GM12878 (cell line): ENCODE data around the gene GCNT4. TPM values are rescaled to one million over a fixed set of nuclear protein-coding genes. Genes with fewer than 3 reads are reported as not detected.

Experiments used
- ATAC-seq: fragments of 200-7000 bp; cut with Tn5 transposase; 3 replicates; pipeline ENCODE4 v1.9.1; 2020; ENCODE audit warnings: mild to moderate bottlenecking, moderate library complexity
- BruUV-seq: library from RNA; stranded (reverse); fragments of 400-500 nt; replicated peaks from 2 replicates; lab custom pipeline; 2021; lab: Mats Ljungman, UMichigan
- CTCF ChIA-PET: fragments of 300-600 bp; sonication (Branson Sonifier 250); formaldehyde crosslinking; extraction: SDS; loops from one replicate; lab custom pipeline; 2021; ENCODE audit warnings: inconsistent platforms; lab: Yijun Ruan, JAX
- POLR2A ChIA-PET: fragments of 350-600 bp; formaldehyde crosslinking; extraction: SDS; loops from one replicate; lab custom pipeline; 2021; ENCODE audit warnings: inconsistent platforms; lab: Charles Lee
- RAD21 ChIA-PET: fragments of 300-600 bp; sonication (Branson Sonifier 250); formaldehyde crosslinking; loops from one replicate; lab custom pipeline; 2023; ENCODE audit warnings: antibody characterized with exemption; ENCODE audit not compliant: unreplicated experiment; lab: Charles Lee
- SMC1A ChIA-PET: fragments of 300-600 bp; sonication (Branson Sonifier 250); formaldehyde crosslinking; loops from one replicate; lab custom pipeline; 2023; ENCODE audit not compliant: unreplicated experiment, uncharacterized antibody; lab: Charles Lee
- DNase-seq: peaks from one replicate; pipeline ENCODE4 v3.0.0-alpha.2; 2011; ENCODE audit warnings: low read depth, low spot score
- FAIRE-seq: peaks from 3 replicates; lab custom pipeline; 2011; peaks lifted over from hg19 to GRCh38; lab: Jason Lieb, UNC
- H2AFZ ChIP-seq: 2 replicates; pipeline ENCODE4 v1.6.0; 2011; ENCODE audit warnings: low read depth, low read length, control low read depth; ENCODE audit not compliant: control insufficient read depth
- H3K27ac ChIP-seq: 2 replicates; pipeline ENCODE4 v1.5.1; 2011; ENCODE audit warnings: control low read depth; ENCODE audit not compliant: control insufficient read depth, insufficient read depth
- H3K27me3 ChIP-seq, 2 experiments: replicated peaks in 1 of 2; 2 replicates each; pipeline versions ENCODE4 v1.6.0 to v1.6.1; 2011; ENCODE audit warnings: low read length in 1 of 2; ENCODE audit not compliant: control insufficient read depth in 2 of 2, insufficient read depth in 2 of 2
- H3K36me3 ChIP-seq, 2 experiments: 2 replicates each; pipeline ENCODE4 v1.5.1; 2011; ENCODE audit warnings: low read length in 1 of 2; ENCODE audit not compliant: control insufficient read depth in 2 of 2, insufficient read depth in 2 of 2
- H3K4me1 ChIP-seq: 2 replicates; pipeline ENCODE4 v1.6.1; 2011; ENCODE audit warnings: mild to moderate bottlenecking, low read length, moderate library complexity, mixed read lengths; ENCODE audit not compliant: control insufficient read depth, insufficient read depth
- H3K4me2 ChIP-seq: 2 replicates; pipeline ENCODE4 v1.6.0; 2011; ENCODE audit warnings: control low read depth; ENCODE audit not compliant: control insufficient read depth, insufficient read depth
- H3K4me3 ChIP-seq: fragments of 200-600 bp; sonication (generic); 2 replicates; pipeline ENCODE4 v1.5.1; 2016
- H3K79me2 ChIP-seq: 2 replicates; pipeline ENCODE4 v1.6.0; 2011; ENCODE audit warnings: low read length; ENCODE audit not compliant: control insufficient read depth, insufficient read depth
- H3K9ac ChIP-seq: 2 replicates; pipeline ENCODE4 v1.8.0; 2011; ENCODE audit warnings: low read length, control low read depth, mixed read lengths; ENCODE audit not compliant: control insufficient read depth, insufficient read depth
- H3K9me3 ChIP-seq: replicated peaks from 3 replicates; pipeline ENCODE4 v1.5.1; 2011; ENCODE audit warnings: mild to moderate bottlenecking, low read length; ENCODE audit not compliant: control insufficient read depth, insufficient read depth
- H4K20me1 ChIP-seq: 2 replicates; pipeline ENCODE4 v1.6.0; 2011; ENCODE audit not compliant: control insufficient read depth, insufficient read depth
- BCLAF1 ChIP-seq: fragments of 450-650 bp; IDR thresholded peaks from 2 replicates; pipeline ENCODE4 v1.6.1; 2017; ENCODE audit warnings: antibody characterized with exemption, mild to moderate bottlenecking, moderate library complexity
- BMI1 ChIP-seq: fragments of 450-650 bp; IDR thresholded peaks from 2 replicates; pipeline ENCODE4 v1.6.1; 2016; ENCODE audit warnings: mild to moderate bottlenecking, moderate library complexity, borderline replicate concordance
- CHD4 ChIP-seq: fragments of 200-600 bp; sonication (generic); IDR thresholded peaks from 2 replicates; pipeline ENCODE4 v1.6.1; 2016; ENCODE audit warnings: mild to moderate bottlenecking
- CREM ChIP-seq: IDR thresholded peaks from 2 replicates; pipeline ENCODE4 v1.6.1; 2014; ENCODE audit warnings: antibody characterized with exemption, low read depth
- E2F8 ChIP-seq: fragments of 450-650 bp; IDR thresholded peaks from 2 replicates; pipeline ENCODE4 v1.6.1; 2018; ENCODE audit warnings: mild to moderate bottlenecking, low read depth, moderate library complexity; ENCODE audit not compliant: partially characterized antibody
- E4F1 ChIP-seq: fragments of 450-650 bp; IDR thresholded peaks from 2 replicates; pipeline ENCODE4 v1.6.1; 2018; ENCODE audit warnings: borderline replicate concordance, mild to moderate bottlenecking; ENCODE audit not compliant: partially characterized antibody
- EED ChIP-seq: sonication (generic); IDR thresholded peaks from 2 replicates; pipeline ENCODE4 v1.6.1; 2016; ENCODE audit warnings: antibody characterized with exemption, low read depth
- ETV6 ChIP-seq, 2 experiments: fragments of 450-650 bp in 1 of 2; IDR thresholded peaks in 1 of 2; conservative IDR thresholded peaks in 1 of 2; 2 replicates each; pipeline ENCODE4 v1.6.1; 2014; ENCODE audit warnings: antibody characterized with exemption in 1 of 2, borderline replicate concordance in 1 of 2, low read depth in 1 of 2, mild to moderate bottlenecking in 1 of 2, moderate library complexity in 1 of 2
- GABPA ChIP-seq: IDR thresholded peaks from 2 replicates; pipeline ENCODE4 v1.6.1; 2014; ENCODE audit warnings: antibody characterized with exemption, low read depth, mild to moderate bottlenecking, inconsistent platforms
- NBN ChIP-seq: fragments of 450-650 bp; IDR thresholded peaks from 2 replicates; pipeline ENCODE4 v1.6.1; 2016
- NFYA ChIP-seq: IDR thresholded peaks from 2 replicates; pipeline ENCODE4 v1.6.1; 2011; ENCODE audit warnings: low read depth, mild to moderate bottlenecking, low read length, improper control_type of control experiment, borderline replicate concordance
- NFYB ChIP-seq: IDR thresholded peaks from 2 replicates; pipeline ENCODE4 v1.6.1; 2011; ENCODE audit warnings: low read depth, mild to moderate bottlenecking, low read length, improper control_type of control experiment, moderate library complexity; ENCODE audit not compliant: insufficient read depth
- RCOR1 ChIP-seq: conservative IDR thresholded peaks from 2 replicates; pipeline ENCODE4 v1.6.1; 2012; ENCODE audit warnings: low read depth, low read length, improper control_type of control experiment
- SMAD5 ChIP-seq: IDR thresholded peaks from 2 replicates; pipeline ENCODE4 v1.6.1; 2016; ENCODE audit warnings: antibody characterized with exemption, low read depth
- SPI1 ChIP-seq: IDR thresholded peaks from 2 replicates; pipeline ENCODE4 v1.6.1; 2011; ENCODE audit warnings: low read depth, mild to moderate bottlenecking, low read length, moderate library complexity, borderline replicate concordance; ENCODE audit not compliant: insufficient read depth
- TCF12 ChIP-seq: IDR thresholded peaks from 2 replicates; pipeline ENCODE4 v1.6.1; 2011; ENCODE audit warnings: low read depth, mild to moderate bottlenecking, low read length
- ZNF384 ChIP-seq: IDR thresholded peaks from 2 replicates; pipeline ENCODE4 v1.6.1; 2012; ENCODE audit warnings: low read depth, mild to moderate bottlenecking, low read length, improper control_type of control experiment, borderline replicate concordance
- ZSCAN29 ChIP-seq: fragments of 450-650 bp; IDR thresholded peaks from 2 replicates; pipeline ENCODE4 v1.6.1; 2017; ENCODE audit warnings: mild to moderate bottlenecking, moderate library complexity
- WGBS: methylation state at CpG from one replicate; pipeline ENCODE4 v1.1.6; 2016; ENCODE audit warnings: low lambda C conversion rate; ENCODE audit not compliant: insufficient replicate concordance, insufficient coverage; ENCODE audit errors: missing lambda C conversion rate; 5-methylcytosine and 5-hydroxymethylcytosine counted together
- in situ Hi-C: fragments of 300-500 bp; cut with MboI; formaldehyde crosslinking; loops from 9 replicates; pipeline ENCODE4 v1.14.3; 2018; ENCODE audit warnings: mixed read lengths
- intact Hi-C: fragments of 100-400 bp; cut with micrococcal nuclease; formaldehyde crosslinking; loops from one replicate; pipeline ENCODE4 v1.14.2; 2022; ENCODE audit not compliant: unreplicated experiment
- polyA plus RNA-seq, 11 experiments: library from polyadenylated mRNA; depleted of rRNA in 4 of 11; unstranded in 6 of 11; stranded (reverse) in 5 of 11; fragments of >200 nt; fragmentation: Nextera tagmentation in 4 of 11; fragmentation: Illumina TruSeq in 1 of 11; extraction: Ambion mirVana in 4 of 11; extraction: Trizol in 1 of 11; gene quantifications; 1 replicate in 1 of 11; 2 replicates in 10 of 11; pipeline versions ENCODE4 v1.2.1 to v1.2.3, GENCODE V29; 2011 to 2016; ENCODE audit warnings: inconsistent platforms in 2 of 11, missing spikeins in 2 of 11, low read depth in 1 of 11
- total RNA-seq, 4 experiments: library from RNA; depleted of rRNA in 3 of 4; stranded (reverse); fragments of >200 nt in 3 of 4; fragmentation: Illumina TruSeq in 1 of 4; extraction: Trizol in 1 of 4; gene quantifications; 2 replicates each; pipeline versions ENCODE4 v1.2.1 to v1.2.3, GENCODE V29; 2013 to 2021

GCNT4 gene
- total and polyA plus RNA-seq, 10 of the 15 experiments (the other 5 are each of a cell fraction or from before 2014, with no cell fraction given): 0.03 to 0.04 TPM; not detected in 8

GRCh38 chr5:75057561-75057960 lies 5.2 kb upstream of the GCNT4 start:
- H3K4me1 ChIP-seq: no peaks in the 10 kb centered on the region
- no peak overlapping the region for H3K4me3 ChIP-seq
- no peak overlapping the region for H2AFZ ChIP-seq
- SMC1A ChIA-PET: no interaction called here
- H3K27ac ChIP-seq: no peak overlapping the region
- POLR2A ChIA-PET: no interaction called here
- H3K9ac ChIP-seq: no peak overlapping the region
- RAD21 ChIA-PET: no interaction called here
- no peak for FAIRE-seq
- DNase-seq: no peak
- BruUV-seq: no TSS peak
- in situ Hi-C loops: no loop called here
- H3K27me3 ChIP-seq: peaks cover 6 to 9% of the 10 kb centered on the region in 2 experiments; a peak in 3 of 4 replicates
- no peaks in the 10 kb centered on the region for H3K9me3 ChIP-seq
- ATAC-seq: no peak
- H4K20me1 ChIP-seq: no peaks in the 10 kb centered on the region
- WGBS: 36% methylated on average over 2 of the region's 2 CpGs
- H3K4me2 ChIP-seq: no peak overlapping the region
- CTCF ChIA-PET: interaction anchor here (0.6 to 1.3 kb wide), 2 partner anchors 8 to 70 kb away, joined by 3 to 6 read pairs; no protein-coding TSS in a partner anchor
- intact Hi-C loops: no loop called here
- no peaks in the 10 kb centered on the region for H3K79me2 ChIP-seq
- no peaks in the 10 kb centered on the region for H3K36me3 ChIP-seq
- no peak for TF ChIP-seq EED
- no peak for TF ChIP-seq ZNF384
- no peak for TF ChIP-seq E2F8
- TF ChIP-seq ETV6 (conservative IDR thresholded peaks at IDR 0.05 in 1 of 2, IDR thresholded peaks at IDR 0.05 in 1 of 2; ENCODE audit: borderline replicate concordance in 1 of 2, low read depth in 1 of 2): no peak
- no peak for TF ChIP-seq NFYB
- no peak for TF ChIP-seq BMI1
- no peak for TF ChIP-seq E4F1
- no peak for TF ChIP-seq NFYA
- no peak for TF ChIP-seq GABPA
- no peak for TF ChIP-seq SPI1
- TF ChIP-seq RCOR1: no peak
- TF ChIP-seq CREM: no peak
- TF ChIP-seq ZSCAN29: no peak
- TF ChIP-seq BCLAF1: no peak
- no peak for TF ChIP-seq NBN
- TF ChIP-seq TCF12: no peak
- no peak for TF ChIP-seq CHD4
- TF ChIP-seq SMAD5: no peak
